Caco-2 (cell line): ENCODE measurements around the gene SLC22A4. TPM values are rescaled to one million over a fixed set of nuclear protein-coding genes. Genes with fewer than 3 reads are reported as not detected.
A peak's percentile ranks its signal among the peaks of the same experiment; 100 is the strongest.

Experiments used
- BruUV-seq: library from RNA; stranded (reverse); fragments of 400-500 nt; replicated peaks from 2 replicates; lab custom pipeline; 2021; lab: Mats Ljungman, UMichigan
- CTCF ChIA-PET: fragments of 300-600 bp; sonication (Branson Sonifier 250); formaldehyde crosslinking; loops from one replicate; lab custom pipeline; 2022; ENCODE audit warnings: antibody characterized with exemption; lab: Charles Lee
- POLR2A ChIA-PET: fragments of 300-600 bp; sonication (Branson Sonifier 250); formaldehyde crosslinking; loops from one replicate; lab custom pipeline; 2022; ENCODE audit warnings: antibody characterized with exemption; lab: Charles Lee
- DNase-seq, 2 experiments: peaks; one replicate each; pipeline versions ENCODE4 v3.0.0 to v3.0.0-alpha.2; 2020 to 2022
- H3K27me3 ChIP-seq: replicated peaks from 2 replicates; pipeline ENCODE4 v1.6.0; 2011; ENCODE audit warnings: low read length; ENCODE audit not compliant: control insufficient read depth, insufficient read depth
- H3K36me3 ChIP-seq: 2 replicates; pipeline ENCODE4 v1.5.1; 2011; ENCODE audit warnings: low read length; ENCODE audit not compliant: control insufficient read depth, insufficient read depth
- H3K4me1 ChIP-seq: fragments of 250-450 bp; sonication (Bioruptor Pico); 2 replicates; pipeline ENCODE4 v1.5.1; 2020; ENCODE audit warnings: mild to moderate bottlenecking
- H3K4me3 ChIP-seq: 2 replicates; pipeline ENCODE4 v1.5.1; 2011; ENCODE audit warnings: low read depth, mild to moderate bottlenecking, control low read depth, low read length
- H3K9me3 ChIP-seq: fragments of 250-450 bp; sonication (Bioruptor Pico); 2 replicates; pipeline ENCODE4 v1.5.1; 2020; ENCODE audit warnings: mild to moderate bottlenecking, moderate library complexity
- H3K27ac Mint-ChIP-seq: one replicate; pipeline ENCODE4 v1.8.0; 2022; ENCODE audit warnings: mixed read lengths; ENCODE audit not compliant: unreplicated experiment
- H3K27me3 Mint-ChIP-seq: one replicate; pipeline ENCODE4 v1.8.0; 2022; ENCODE audit warnings: mixed read lengths; ENCODE audit not compliant: insufficient read depth, unreplicated experiment
- H3K36me3 Mint-ChIP-seq: one replicate; pipeline ENCODE4 v1.8.0; 2022; ENCODE audit warnings: mild to moderate bottlenecking, mixed read lengths; ENCODE audit not compliant: insufficient read depth, unreplicated experiment
- H3K4me1 Mint-ChIP-seq: one replicate; pipeline ENCODE4 v1.8.0; 2022; ENCODE audit warnings: low read depth, mixed read lengths; ENCODE audit not compliant: unreplicated experiment
- H3K4me3 Mint-ChIP-seq: one replicate; pipeline ENCODE4 v1.8.0; 2022; ENCODE audit warnings: mild to moderate bottlenecking, moderate library complexity, mixed read lengths; ENCODE audit not compliant: unreplicated experiment
- H3K9me3 Mint-ChIP-seq: one replicate; pipeline ENCODE4 v1.8.0; 2022; ENCODE audit warnings: mixed read lengths; ENCODE audit not compliant: unreplicated experiment
- intact Hi-C: fragments of 100-400 bp; cut with micrococcal nuclease; formaldehyde crosslinking; loops from one replicate; pipeline ENCODE4 v1.10.0; 2022; ENCODE audit not compliant: unreplicated experiment
- total RNA-seq: library from RNA; stranded (reverse); gene quantifications from 2 replicates; pipeline ENCODE4 v1.2.3, GENCODE V29; 2022
- TF ChIP-seq, protein P1 (sequence below), 2 experiments: fragments of 200-600 bp in 1 of 2; IDR thresholded peaks; 1 replicate in 1 of 2; 2 replicates in 1 of 2; pipeline versions ENCODE4 v1.5.1 to v1.8.0; 2011 to 2022; ENCODE audit warnings: antibody characterized with exemption in 1 of 2, control low read depth in 1 of 2, inconsistent platforms in 1 of 2, low read depth in 1 of 2, low read length in 1 of 2, mild to moderate bottlenecking in 1 of 2, moderate library complexity in 1 of 2; ENCODE audit not compliant: insufficient read depth in 1 of 2, severe bottlenecking in 1 of 2, unreplicated experiment in 1 of 2

Gene SLC22A4
- total RNA-seq, 1 experiment from 2014 or later: 1.5 TPM

DNA sequence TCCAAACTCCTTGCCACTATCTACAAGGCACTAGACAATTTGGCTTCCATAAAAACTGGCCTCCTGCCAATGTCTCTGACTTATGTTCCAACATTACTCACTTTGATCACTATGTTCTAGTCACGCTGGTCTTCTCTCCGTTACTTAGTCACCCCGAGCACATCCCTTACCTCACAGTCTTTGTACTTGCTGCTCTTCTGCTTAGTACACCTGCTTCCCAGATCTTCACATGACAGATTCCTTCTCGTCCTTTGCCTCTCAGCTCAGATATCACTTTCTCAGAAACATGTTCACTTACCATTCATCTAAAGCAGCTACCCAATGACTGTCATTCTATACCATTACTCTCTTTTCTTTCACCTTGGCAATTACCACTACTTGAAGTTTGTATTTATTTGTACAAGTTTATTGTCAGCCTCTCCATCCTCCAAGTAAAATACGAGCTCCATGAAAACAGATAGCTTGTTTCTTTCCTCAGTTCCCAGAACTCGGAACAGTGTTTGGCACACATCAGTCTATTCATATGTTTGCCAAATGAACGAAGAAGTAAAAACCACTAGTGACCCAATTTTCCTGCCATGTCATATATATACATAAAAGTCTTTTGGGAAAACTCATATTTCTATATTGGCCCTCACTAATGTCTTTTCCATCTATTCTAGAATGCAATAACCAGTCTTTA, 69.4 kb downstream of the SLC22A4 start:
- peaks cover 7% of the 10 kb centered on the region for H3K4me1 Mint-ChIP-seq
- CTCF ChIA-PET: no interaction called here
- POLR2A ChIA-PET: no interaction called here
- BruUV-seq: no TSS peak
- peaks cover 12% of the 10 kb centered on the region for H3K36me3 Mint-ChIP-seq
- peaks cover 3% of the 10 kb centered on the region for H3K36me3 ChIP-seq
- H3K4me1 ChIP-seq: peaks cover 41% of the 10 kb centered on the region
- H3K27me3 Mint-ChIP-seq: no peaks in the 10 kb centered on the region
- no peak overlapping the region for H3K4me3 Mint-ChIP-seq
- H3K27me3 ChIP-seq: no peaks in the 10 kb centered on the region
- intact Hi-C loops: no loop called here
- H3K27ac Mint-ChIP-seq: no peak overlapping the region
- no peak for DNase-seq
- H3K4me3 ChIP-seq: no peak overlapping the region
- TF ChIP-seq, protein P1, sequence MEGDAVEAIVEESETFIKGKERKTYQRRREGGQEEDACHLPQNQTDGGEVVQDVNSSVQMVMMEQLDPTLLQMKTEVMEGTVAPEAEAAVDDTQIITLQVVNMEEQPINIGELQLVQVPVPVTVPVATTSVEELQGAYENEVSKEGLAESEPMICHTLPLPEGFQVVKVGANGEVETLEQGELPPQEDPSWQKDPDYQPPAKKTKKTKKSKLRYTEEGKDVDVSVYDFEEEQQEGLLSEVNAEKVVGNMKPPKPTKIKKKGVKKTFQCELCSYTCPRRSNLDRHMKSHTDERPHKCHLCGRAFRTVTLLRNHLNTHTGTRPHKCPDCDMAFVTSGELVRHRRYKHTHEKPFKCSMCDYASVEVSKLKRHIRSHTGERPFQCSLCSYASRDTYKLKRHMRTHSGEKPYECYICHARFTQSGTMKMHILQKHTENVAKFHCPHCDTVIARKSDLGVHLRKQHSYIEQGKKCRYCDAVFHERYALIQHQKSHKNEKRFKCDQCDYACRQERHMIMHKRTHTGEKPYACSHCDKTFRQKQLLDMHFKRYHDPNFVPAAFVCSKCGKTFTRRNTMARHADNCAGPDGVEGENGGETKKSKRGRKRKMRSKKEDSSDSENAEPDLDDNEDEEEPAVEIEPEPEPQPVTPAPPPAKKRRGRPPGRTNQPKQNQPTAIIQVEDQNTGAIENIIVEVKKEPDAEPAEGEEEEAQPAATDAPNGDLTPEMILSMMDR (IDR thresholded peaks at IDR 0.05; ENCODE audit: insufficient read depth in 1 of 2, low read depth in 1 of 2, low read length in 1 of 2, severe bottlenecking in 1 of 2, unreplicated experiment in 1 of 2): no peak
- peaks cover 6% of the 10 kb centered on the region for H3K9me3 ChIP-seq
- no peaks in the 10 kb centered on the region for H3K9me3 Mint-ChIP-seq

GRCh38 chr5:132364319-132364718, 70.1 kb downstream of the SLC22A4 start:
- H3K27ac Mint-ChIP-seq: peak overlapping the region; percentile 90
- H3K27me3 ChIP-seq: no peaks in the 10 kb centered on the region
- H3K4me1 ChIP-seq: peaks cover 41% of the 10 kb centered on the region
- ChIA-PET CTCF (no interaction called here), POLR2A (no interaction called here)
- H3K9me3 Mint-ChIP-seq: no peaks in the 10 kb centered on the region
- no peak for DNase-seq
- intact Hi-C loops: no loop called here
- H3K4me3 Mint-ChIP-seq: no peak overlapping the region
- TF ChIP-seq, protein P1 (IDR thresholded peaks at IDR 0.05; ENCODE audit: insufficient read depth in 1 of 2, low read depth in 1 of 2, low read length in 1 of 2, severe bottlenecking in 1 of 2, unreplicated experiment in 1 of 2): no peak
- H3K36me3 ChIP-seq: peaks cover 3% of the 10 kb centered on the region
- H3K4me3 ChIP-seq: no peak overlapping the region
- peaks cover 7% of the 10 kb centered on the region for H3K4me1 Mint-ChIP-seq
- no TSS peak for BruUV-seq
- H3K9me3 ChIP-seq: peaks cover 6% of the 10 kb centered on the region
- no peaks in the 10 kb centered on the region for H3K27me3 Mint-ChIP-seq
- peaks cover 12% of the 10 kb centered on the region for H3K36me3 Mint-ChIP-seq

DNA sequence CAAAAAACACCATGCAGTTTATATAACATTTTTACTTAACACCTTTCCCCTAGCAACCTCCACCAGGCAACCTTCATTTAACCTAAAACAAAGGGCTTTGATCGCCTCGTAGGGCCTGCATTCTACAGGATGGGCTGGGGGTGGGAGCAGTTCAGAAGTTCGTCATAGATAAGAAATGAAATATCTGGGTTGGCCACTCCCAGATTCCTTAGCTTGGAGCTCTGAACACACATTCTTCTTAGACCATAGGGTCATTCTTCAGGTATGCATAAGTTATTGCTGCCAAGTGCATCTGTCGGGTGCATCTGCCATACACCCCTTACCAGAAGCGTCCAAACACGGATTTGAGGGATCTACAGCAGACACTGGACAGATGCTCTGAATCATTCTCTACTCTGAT, 71.0 kb downstream of the SLC22A4 start:
- Mint-ChIP-seq H3K27me3 (no peaks in the 10 kb centered on the region), H3K27ac (peak overlapping the region; percentile 90), H3K4me3 (peak overlapping the region; percentile 33), H3K9me3 (no peaks in the 10 kb centered on the region), H3K4me1 (peaks cover 7% of the 10 kb centered on the region), H3K36me3 (peaks cover 12% of the 10 kb centered on the region)
- TF ChIP-seq, protein P1 (IDR thresholded peaks at IDR 0.05; ENCODE audit: insufficient read depth in 1 of 2, low read depth in 1 of 2, low read length in 1 of 2, severe bottlenecking in 1 of 2, unreplicated experiment in 1 of 2): no peak
- intact Hi-C loops: loop anchor here (1.0 to 5.0 kb wide), 2 partner anchors 72 to 138 kb away; partner anchors contain the start of gene P4HA2
- peaks cover 6% of the 10 kb centered on the region for H3K9me3 ChIP-seq
- H3K4me1 ChIP-seq: peaks cover 41% of the 10 kb centered on the region
- ChIA-PET POLR2A (interaction anchor here (0.6 to 1.2 kb wide), 3 partner anchors 68 to 133 kb away, joined by 3 to 11 read pairs (median 5); partner anchors contain the start of gene SLC22A4), CTCF (interaction anchor here (0.9 to 1.0 kb wide), 2 partner anchors 71 to 105 kb away, joined by 3 to 5 read pairs; partner anchors contain the start of gene SLC22A4)
- no peaks in the 10 kb centered on the region for H3K27me3 ChIP-seq
- peaks cover 3% of the 10 kb centered on the region for H3K36me3 ChIP-seq
- BruUV-seq: no TSS peak
- peak; percentile 82 to 86 for DNase-seq
- no peak overlapping the region for H3K4me3 ChIP-seq
